ENCODE data around the gene SPTLC1. TPM values are rescaled to one million over a fixed set of nuclear protein-coding genes. Genes with fewer than 3 reads are reported as not detected.

The SPTLC1 gene
- total and polyA plus RNA-seq, 2 of the 13 experiments (the other 11 are each of a cell fraction or from before 2014, with no cell fraction given) = 56.2 to 72.5 TPM

DNA sequence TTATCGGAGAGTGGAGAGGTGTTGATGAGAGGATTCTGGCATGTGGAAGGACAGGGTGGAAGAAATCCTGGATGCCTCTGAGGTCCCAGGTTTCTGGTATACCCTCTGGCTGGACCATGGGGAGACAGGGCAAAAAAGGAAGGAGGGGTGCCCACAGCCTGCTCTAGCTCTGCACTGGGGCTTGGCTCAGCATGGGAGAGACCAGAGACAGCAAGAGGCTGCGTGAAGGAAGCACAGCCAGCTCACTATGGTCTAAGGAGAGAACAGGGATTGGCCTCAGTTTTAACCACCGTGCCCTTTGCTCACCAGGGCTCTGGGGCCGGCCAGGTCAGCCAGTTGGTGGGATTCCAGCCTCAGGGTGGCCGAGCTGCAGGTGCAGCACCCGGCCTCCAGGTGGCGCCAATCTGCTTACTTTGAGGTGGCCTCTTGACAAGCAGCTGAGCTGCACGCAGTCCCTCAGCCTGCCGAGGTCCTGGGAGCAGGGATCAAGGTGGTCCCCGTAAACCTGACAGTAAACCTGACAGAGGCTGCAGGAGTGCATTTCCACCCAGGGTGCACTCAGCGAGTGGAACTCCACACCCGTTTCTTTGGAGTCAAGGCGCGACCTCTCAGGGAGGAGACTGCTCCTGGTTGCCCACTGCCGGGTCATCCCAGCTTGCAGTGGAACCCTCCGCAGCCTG, 25.0 kb upstream of the SPTLC1 start (continued):
- TF ChIP-seq FOXK1 (CRISPR knock-in tag; IDR thresholded peaks at IDR 0.05; ENCODE audit: borderline replicate concordance, low read depth) = no peak
- TF ChIP-seq, protein P1, sequence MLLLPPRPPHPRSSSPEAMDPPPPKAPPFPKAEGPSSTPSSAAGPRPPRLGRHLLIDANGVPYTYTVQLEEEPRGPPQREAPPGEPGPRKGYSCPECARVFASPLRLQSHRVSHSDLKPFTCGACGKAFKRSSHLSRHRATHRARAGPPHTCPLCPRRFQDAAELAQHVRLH (CRISPR knock-in tag; IDR thresholded peaks at IDR 0.05; ENCODE audit: borderline replicate concordance, low read depth) = peak; percentile 77; the same call in 1 of the 2 replicates
- TF ChIP-seq, protein P2, sequence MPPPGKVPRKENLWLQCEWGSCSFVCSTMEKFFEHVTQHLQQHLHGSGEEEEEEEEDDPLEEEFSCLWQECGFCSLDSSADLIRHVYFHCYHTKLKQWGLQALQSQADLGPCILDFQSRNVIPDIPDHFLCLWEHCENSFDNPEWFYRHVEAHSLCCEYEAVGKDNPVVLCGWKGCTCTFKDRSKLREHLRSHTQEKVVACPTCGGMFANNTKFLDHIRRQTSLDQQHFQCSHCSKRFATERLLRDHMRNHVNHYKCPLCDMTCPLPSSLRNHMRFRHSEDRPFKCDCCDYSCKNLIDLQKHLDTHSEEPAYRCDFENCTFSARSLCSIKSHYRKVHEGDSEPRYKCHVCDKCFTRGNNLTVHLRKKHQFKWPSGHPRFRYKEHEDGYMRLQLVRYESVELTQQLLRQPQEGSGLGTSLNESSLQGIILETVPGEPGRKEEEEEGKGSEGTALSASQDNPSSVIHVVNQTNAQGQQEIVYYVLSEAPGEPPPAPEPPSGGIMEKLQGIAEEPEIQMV (CRISPR knock-in tag; IDR thresholded peaks at IDR 0.05; ENCODE audit: low read depth) = peak; percentile 61; the same call in 1 of the 2 replicates
- peak; percentile 83 for TF ChIP-seq ZNF891 (CRISPR knock-in tag; IDR thresholded peaks at IDR 0.05)
- no peak for TF ChIP-seq PTBP1 (IDR thresholded peaks at IDR 0.05; ENCODE audit: low read depth, low read length, poor library complexity, severe bottlenecking)
- TF ChIP-seq NR2F1 (CRISPR knock-in tag; IDR thresholded peaks at IDR 0.05) = peak in 1 of 2 experiments; percentile 25; a peak in 1 of 4 replicates
- peak; percentile 52; the same call in 1 of the 2 replicates for TF ChIP-seq ZKSCAN8 (CRISPR knock-in tag; IDR thresholded peaks at IDR 0.05; ENCODE audit: borderline replicate concordance)
- TF ChIP-seq NFATC3 (CRISPR knock-in tag; IDR thresholded peaks at IDR 0.05) = no peak
- TF ChIP-seq, protein P3, sequence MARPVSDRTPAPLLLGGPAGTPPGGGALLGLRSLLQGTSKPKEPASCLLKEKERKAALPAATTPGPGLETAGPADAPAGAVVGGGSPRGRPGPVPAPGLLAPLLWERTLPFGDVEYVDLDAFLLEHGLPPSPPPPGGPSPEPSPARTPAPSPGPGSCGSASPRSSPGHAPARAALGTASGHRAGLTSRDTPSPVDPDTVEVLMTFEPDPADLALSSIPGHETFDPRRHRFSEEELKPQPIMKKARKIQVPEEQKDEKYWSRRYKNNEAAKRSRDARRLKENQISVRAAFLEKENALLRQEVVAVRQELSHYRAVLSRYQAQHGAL (CRISPR knock-in tag; IDR thresholded peaks at IDR 0.05; ENCODE audit: not compliant biosample characterization) = no peak
- TF ChIP-seq, protein P4, sequence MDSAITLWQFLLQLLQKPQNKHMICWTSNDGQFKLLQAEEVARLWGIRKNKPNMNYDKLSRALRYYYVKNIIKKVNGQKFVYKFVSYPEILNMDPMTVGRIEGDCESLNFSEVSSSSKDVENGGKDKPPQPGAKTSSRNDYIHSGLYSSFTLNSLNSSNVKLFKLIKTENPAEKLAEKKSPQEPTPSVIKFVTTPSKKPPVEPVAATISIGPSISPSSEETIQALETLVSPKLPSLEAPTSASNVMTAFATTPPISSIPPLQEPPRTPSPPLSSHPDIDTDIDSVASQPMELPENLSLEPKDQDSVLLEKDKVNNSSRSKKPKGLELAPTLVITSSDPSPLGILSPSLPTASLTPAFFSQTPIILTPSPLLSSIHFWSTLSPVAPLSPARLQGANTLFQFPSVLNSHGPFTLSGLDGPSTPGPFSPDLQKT (CRISPR knock-in tag; IDR thresholded peaks at IDR 0.05; ENCODE audit: borderline replicate concordance) = no peak
- TF ChIP-seq, protein P5, sequence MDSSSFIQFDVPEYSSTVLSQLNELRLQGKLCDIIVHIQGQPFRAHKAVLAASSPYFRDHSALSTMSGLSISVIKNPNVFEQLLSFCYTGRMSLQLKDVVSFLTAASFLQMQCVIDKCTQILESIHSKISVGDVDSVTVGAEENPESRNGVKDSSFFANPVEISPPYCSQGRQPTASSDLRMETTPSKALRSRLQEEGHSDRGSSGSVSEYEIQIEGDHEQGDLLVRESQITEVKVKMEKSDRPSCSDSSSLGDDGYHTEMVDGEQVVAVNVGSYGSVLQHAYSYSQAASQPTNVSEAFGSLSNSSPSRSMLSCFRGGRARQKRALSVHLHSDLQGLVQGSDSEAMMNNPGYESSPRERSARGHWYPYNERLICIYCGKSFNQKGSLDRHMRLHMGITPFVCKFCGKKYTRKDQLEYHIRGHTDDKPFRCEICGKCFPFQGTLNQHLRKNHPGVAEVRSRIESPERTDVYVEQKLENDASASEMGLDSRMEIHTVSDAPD (CRISPR knock-in tag; IDR thresholded peaks at IDR 0.05) = no peak
- peak; percentile 49; the same call in 1 of the 2 replicates for TF ChIP-seq ZNF547 (CRISPR knock-in tag; IDR thresholded peaks at IDR 0.05)
- TF ChIP-seq ARNTL (CRISPR knock-in tag; IDR thresholded peaks at IDR 0.05) = no peak
- TF ChIP-seq, protein P6, sequence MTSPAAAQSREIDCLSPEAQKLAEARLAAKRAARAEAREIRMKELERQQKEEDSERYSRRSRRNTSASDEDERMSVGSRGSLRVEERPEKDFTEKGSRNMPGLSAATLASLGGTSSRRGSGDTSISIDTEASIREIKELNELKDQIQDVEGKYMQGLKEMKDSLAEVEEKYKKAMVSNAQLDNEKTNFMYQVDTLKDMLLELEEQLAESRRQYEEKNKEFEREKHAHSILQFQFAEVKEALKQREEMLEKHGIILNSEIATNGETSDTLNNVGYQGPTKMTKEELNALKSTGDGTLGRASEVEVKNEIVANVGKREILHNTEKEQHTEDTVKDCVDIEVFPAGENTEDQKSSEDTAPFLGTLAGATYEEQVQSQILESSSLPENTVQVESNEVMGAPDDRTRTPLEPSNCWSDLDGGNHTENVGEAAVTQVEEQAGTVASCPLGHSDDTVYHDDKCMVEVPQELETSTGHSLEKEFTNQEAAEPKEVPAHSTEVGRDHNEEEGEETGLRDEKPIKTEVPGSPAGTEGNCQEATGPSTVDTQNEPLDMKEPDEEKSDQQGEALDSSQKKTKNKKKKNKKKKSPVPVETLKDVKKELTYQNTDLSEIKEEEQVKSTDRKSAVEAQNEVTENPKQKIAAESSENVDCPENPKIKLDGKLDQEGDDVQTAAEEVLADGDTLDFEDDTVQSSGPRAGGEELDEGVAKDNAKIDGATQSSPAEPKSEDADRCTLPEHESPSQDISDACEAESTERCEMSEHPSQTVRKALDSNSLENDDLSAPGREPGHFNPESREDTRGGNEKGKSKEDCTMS (CRISPR knock-in tag; conservative IDR thresholded peaks at IDR 0.05) = no peak
- TF ChIP-seq SIN3A (IDR thresholded peaks at IDR 0.05; ENCODE audit: borderline replicate concordance, low read depth, low read length) = peak; percentile 73; the same call in 1 of the 2 replicates
- no peak for TF ChIP-seq TAF1 (CRISPR knock-in tag; IDR thresholded peaks at IDR 0.05)
- 0 out of 2 replicates have a peak, but pooled peaks have one; percentile 30 for TF ChIP-seq SALL2 (CRISPR knock-in tag; IDR thresholded peaks at IDR 0.05)
- TF ChIP-seq BORCS8-MEF2B (CRISPR knock-in tag; IDR thresholded peaks at IDR 0.05) = peak; percentile 61; the same call in 1 of the 2 replicates
- TF ChIP-seq, protein P7, sequence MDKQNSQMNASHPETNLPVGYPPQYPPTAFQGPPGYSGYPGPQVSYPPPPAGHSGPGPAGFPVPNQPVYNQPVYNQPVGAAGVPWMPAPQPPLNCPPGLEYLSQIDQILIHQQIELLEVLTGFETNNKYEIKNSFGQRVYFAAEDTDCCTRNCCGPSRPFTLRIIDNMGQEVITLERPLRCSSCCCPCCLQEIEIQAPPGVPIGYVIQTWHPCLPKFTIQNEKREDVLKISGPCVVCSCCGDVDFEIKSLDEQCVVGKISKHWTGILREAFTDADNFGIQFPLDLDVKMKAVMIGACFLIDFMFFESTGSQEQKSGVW (CRISPR knock-in tag; IDR thresholded peaks at IDR 0.05; ENCODE audit: borderline replicate concordance) = no peak
